ENCODE data around the gene ARHGAP29.

The ARHGAP29 gene

DNA sequence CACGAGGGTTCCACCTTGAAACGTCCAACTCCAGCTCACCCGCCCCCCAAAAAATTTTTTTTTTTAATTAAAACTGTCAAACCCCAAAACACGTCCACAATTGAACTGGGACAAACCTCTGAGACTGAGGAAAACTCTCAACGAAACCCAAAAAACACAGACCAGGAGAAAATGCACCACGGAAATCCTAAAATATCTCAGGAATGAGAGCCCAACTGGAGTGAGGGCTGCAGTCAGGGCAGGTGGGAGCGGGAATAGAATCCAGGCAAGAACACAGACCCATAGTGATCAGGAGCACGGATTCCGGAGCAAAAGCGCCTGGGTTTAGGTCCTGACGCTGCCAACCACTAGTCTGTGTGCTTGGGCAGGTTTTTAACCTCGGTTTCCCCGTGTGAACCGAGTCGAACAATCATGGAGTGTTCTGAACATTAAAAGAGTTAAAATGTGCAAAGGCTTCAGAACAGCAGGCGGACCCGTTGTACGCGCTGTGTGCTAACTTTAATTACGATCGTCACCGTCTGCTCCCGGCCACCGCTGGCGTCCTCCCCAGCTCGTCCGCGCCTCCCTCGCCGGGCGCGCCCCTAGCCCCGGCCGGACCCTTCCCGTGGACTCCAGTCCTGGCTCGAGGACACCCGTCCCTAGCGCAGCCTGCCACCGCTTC lies 624 bp downstream of the ARHGAP29 start:
- DNase-seq (ENCODE audit: insufficient read length, low spot score): no peak
- no peak for FAIRE-seq

DNA sequence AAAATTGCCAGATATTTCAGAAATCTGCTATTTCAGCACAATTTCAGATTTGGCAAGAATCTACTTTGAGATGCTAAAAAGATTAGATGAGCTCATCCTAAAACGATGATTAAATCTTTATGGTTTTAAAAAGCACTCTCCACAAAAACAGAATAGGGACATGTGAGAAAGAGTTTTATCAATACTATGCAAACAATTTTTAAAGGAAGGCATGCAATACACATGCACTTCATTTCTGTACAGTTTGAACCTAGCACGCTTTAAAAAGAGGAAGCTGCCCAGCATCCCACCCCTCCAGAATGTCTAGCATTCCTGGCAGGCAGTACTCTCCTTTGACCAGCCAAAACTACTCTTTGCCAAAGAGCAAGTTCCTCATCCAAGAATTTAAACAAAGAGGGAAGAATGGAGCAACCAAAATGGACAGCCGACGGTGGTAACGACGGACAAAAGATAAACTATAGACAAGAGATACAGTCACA lies 1.3 kb downstream of the ARHGAP29 start:
- FAIRE-seq: no peak
- DNase-seq (ENCODE audit: insufficient read length, low spot score): no peak

DNA sequence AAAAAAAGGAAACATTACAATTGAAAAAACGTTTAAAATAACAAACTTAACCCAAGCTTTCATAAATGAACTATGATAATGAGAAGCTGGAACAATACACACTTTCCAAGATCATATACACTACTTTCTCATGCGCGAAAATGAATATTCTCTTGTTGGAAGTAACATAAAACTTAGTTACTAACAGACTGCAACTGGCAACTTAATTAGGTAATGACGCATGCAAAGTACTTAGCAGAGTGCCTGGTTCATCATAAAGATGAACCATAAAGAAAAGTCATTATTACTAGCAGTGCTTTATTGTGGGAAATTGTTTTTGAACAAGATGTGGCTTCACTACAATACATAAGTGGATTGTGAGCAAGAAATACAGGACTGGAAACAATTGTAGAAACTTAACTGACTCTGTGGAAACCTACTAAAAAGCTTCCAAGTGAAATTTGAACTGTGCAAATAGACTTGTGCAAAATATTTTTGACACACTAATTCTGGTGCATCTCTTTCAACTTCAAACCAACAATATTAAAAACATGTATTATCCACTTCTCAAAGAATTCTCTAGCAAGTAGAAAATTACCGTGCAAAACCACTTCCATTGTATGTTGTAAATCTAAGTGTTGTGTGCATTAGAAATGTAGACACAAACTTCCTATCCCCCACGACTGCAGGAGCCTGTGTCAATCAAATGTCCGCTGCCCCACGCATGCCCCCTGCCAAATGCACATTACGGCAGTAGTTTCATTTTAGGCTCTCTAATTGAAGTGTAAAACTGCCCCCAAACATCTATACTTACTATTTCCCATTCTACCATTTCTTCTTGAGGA lies 2.0 kb downstream of the ARHGAP29 start:
- FAIRE-seq (no peak), DNase-seq (ENCODE audit: insufficient read length, low spot score) (no peak)

DNA sequence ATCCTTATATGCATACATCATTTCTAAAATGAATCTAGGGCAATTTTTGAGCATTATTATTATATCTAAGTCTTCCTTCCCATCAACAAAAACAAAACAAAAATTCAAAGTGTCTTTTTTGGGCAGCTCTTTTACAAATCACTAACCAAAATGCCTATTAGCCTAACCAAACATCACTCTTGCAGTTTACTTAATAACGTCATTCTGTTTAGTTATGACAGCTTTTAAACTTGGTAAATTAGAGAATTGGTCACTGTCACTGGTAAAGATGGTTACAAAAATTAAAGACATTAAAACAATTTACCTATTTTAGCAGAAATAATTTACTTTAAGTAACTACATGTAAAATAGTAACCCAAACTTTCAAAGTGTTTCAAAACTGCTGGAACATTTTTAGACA lies 2.8 kb downstream of the ARHGAP29 start:
- DNase-seq (ENCODE audit: insufficient read length, low spot score) (no peak), FAIRE-seq (no peak)

DNA sequence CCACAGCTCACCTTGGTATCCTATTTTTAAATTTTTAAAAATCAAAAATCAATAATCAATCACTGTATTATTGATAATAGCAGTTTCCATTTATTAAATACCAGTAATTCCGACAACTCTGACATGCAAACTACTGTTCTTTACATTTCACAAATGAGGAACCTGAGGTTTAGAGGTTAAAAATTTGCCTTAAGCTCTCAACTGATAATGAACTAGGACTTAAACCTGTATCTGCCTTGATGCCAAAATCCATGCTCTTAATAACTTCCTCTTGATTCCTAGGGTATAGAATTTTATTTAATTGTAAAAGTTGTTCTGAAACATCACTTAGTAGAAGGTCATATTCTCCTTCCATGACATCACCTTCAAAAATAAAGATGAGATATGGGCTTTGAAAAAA lies 5.6 kb downstream of the ARHGAP29 start:
- DNase-seq (ENCODE audit: insufficient read length, low spot score): no peak
- no peak for FAIRE-seq

DNA sequence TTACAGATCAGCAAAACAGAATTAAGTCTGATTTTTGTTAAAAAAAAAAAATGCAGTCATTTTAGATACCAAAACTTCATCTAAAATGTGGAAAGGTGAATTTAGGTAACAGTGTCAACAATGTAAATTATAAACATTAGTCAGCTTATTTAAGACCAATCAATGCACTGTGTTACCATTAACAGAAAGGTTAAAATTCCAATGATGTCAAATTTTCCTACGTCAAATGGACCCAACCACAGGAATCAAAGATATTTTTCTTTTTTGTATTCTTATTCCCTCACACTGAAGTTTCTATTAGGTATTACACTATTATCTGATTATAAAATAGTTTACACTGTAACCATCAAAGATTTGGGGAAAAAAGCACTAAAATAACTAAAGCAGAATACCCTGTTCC lies 6.5 kb downstream of the ARHGAP29 start:
- no peak for FAIRE-seq
- no peak for DNase-seq (ENCODE audit: insufficient read length, low spot score)

DNA sequence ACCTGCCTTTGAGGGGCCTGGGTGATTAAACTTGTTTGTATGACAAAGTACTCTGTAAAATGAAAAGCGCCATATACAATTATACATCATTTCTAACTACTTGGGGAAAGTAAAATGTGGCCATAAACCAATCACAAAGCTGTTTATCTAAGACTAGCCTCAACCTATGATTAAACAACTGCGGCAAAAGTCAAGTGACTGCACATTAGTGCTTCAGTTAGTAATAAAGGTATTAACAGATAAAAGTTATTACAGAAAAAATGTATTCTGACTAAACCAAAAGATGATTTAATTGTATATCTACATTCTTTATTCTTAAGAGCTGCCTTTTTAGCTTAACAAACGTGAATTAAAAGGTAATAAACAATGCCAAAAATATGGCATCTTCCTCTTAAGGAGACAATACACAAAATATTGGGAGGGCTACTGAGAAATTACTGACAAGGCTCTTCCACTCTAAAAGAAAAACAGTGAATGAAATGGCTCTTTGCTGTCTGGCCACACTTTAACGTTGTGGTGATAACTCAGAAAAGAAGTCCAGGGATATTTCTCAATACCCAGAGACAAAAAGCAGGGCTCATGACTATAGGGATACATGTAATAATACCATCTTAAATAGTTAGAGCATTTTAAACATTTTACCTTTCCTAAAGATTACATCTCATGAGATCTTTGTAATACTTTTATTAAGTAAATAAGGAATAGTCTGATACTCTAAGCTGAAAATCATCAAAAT lies 8.6 kb downstream of the ARHGAP29 start:
- FAIRE-seq: no peak

DNA sequence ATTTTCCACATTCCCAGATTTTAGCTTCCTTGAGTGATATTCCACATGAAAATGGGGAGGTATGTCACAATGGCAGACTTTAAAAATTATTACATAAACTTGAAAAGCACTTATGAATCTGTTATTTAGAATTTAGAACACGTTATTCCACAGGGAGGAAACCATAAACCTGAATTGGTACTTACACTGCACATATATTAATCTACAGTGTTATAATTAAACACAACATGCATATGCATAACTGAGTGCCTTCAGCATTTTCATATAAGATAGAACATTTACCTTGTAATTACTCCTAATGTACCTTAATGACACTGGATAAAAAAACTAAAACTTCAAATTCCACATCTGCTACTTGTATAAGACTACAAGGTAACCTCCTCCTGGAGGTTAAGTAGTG lies 9.8 kb downstream of the ARHGAP29 start:
- DNase-seq (ENCODE audit: insufficient read length, low spot score) (no peak), FAIRE-seq (no peak)

More for the DNA sequence above, 8.6 kb downstream of the ARHGAP29 start:
- DNase-seq (ENCODE audit: insufficient read length, low spot score): no peak

DNA sequence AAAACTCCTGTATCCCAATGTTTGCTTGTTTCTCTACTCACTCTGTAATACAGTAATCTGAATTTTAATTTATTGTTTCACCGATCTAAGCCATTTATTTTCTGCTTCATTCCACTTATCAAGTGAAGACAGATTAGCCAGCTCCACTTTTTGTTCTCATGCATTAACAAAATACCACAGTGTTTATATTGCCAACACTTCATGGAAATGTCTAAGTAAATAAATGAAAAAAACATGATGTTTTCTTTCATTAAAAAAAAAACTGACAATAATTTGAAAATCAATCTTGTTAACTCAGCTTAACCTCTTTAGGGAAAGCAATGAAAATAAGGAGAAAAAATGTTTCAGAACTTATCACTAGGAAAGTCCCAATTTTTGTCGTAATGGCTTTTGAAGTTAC lies 11.5 kb downstream of the ARHGAP29 start:
- FAIRE-seq: no peak
- no peak for DNase-seq (ENCODE audit: insufficient read length, low spot score)

DNA sequence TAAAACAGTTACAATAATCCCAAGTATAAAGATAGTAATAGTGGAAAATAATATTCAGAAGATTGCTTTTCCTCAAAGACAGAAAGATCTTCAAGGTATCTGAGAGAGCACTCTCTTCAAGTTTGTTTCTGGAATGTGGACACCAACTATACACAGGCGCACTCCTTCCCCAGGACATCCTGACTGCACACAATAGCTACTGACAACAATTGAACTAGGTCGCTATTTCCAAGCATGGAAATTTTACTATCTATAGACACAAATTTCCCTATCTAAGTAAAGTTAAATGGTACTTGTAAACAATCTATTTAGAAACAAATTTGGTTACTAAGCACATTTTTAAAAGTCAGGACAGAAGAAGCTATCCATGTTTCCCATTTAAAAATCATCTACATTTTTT lies 19.1 kb downstream of the ARHGAP29 start:
- no peak for FAIRE-seq
- DNase-seq (ENCODE audit: insufficient read length, low spot score): no peak

DNA sequence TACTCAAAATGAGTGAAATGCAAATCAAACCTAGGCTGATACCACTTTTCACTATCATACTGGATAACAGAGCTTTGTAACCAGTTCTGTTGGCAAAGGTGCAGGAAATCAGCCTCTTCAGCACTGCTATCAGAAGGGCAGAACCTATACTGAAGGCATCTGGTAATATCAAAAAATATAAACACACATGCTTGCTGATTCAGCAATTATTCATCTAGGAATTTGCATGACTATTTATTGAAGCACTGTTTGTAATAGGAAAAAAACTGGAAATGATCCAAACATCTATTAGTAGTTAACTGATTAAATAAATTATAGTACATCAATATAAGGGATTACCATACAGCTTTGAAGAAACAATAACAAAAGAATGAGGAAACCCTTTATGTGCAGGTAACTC lies 21.4 kb downstream of the ARHGAP29 start:
- FAIRE-seq (no peak), DNase-seq (ENCODE audit: insufficient read length, low spot score) (no peak)

DNA sequence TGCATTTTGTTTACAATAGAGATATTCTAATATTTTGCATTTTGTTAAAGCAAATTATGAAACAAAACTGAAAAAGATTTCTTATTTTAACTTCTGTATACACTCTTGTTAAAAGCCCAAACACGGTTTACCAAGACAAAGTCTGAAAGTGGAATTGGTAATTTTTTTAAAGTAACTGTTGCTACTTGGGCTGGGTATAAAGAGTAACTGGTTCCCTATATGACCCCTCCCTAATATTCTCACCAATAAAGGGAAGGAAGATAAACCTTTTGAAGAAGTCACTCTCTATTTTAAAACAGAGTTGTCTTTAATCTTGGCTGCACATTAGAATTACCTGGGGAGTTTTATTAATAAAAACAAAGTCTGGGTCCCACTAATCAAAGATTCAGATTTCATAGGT lies 27.4 kb downstream of the ARHGAP29 start:
- no peak for FAIRE-seq

DNA sequence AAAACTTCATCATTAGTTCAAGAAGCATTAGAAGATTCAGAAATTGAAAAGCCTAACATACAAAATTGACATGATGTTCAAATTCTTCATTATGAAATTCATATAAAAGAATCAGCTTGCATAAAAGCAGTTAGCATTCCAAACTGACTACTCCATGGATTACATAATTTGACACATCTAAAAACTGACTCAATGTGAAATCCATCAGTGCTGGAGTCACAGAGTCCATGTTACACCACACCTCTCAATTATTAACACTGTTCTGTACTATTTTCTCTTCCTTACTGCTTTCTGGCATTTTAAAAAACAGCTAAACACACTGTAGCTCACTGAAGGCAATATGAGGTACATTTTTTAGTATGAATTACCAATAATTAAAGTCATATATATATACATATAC lies 28.0 kb downstream of the ARHGAP29 start:
- DNase-seq (ENCODE audit: insufficient read length, low spot score) (no peak), FAIRE-seq (no peak)

More for the DNA sequence above, 27.4 kb downstream of the ARHGAP29 start:
- DNase-seq (ENCODE audit: insufficient read length, low spot score): no peak

DNA sequence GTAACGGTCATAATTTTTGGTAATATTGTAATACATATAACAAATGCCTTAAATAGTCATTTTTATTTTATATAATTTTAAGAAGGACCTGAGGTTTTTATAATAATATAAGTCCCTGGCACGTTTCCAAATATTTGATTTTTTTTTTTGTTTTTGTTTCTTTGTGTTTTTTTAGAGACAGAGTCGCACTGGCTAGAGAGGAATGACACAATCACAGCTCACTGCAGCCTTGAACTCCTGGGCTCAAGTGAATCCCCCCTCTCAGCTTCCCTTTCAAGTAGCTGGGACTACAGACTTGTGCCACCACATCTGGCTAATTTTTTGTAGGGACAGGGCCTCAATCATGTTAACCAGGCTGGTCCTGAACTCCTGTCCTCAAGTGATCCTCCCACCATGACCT lies 29.7 kb downstream of the ARHGAP29 start:
- no peak for FAIRE-seq
- no peak for DNase-seq (ENCODE audit: insufficient read length, low spot score)

DNA sequence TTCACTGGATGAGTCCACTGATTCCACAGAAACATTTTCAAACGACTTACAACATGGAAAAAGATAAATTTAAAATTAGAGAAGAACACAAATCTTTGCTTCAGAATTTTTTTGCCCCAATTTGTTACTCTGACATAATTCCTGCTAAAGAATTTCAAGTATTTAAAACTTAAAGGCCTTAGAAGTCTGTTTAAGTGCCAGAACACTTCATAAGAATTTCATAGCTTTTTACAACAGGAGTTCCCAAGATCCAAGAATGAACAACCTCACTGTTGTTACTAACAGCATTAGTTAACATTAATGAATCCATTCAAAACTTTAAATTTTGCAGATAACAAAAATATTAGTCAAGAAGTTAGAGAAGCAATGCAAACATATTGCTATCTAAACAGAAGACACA lies 31.7 kb downstream of the ARHGAP29 start:
- DNase-seq (ENCODE audit: insufficient read length, low spot score): no peak
- no peak for FAIRE-seq

DNA sequence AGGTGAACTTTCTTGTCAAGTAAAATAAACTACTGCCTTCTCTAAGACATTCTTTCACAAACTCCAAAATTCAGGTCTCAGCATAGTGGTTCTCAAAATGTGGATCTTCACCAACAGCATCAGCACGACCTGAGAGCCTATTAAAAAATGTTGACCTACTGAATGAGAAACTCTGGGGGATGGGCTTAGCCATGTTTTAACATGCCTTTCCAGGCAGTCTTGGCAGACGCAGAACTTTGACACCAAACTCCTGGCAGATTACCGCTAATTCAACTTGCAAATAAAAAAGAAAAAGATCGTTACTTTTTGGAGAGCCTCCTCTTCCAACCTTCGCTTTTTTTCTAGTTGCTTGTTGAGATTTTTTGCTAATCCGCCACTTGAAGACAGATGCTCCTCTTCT lies 35.1 kb downstream of the ARHGAP29 start:
- no peak for FAIRE-seq
- DNase-seq (ENCODE audit: insufficient read length, low spot score): no peak

DNA sequence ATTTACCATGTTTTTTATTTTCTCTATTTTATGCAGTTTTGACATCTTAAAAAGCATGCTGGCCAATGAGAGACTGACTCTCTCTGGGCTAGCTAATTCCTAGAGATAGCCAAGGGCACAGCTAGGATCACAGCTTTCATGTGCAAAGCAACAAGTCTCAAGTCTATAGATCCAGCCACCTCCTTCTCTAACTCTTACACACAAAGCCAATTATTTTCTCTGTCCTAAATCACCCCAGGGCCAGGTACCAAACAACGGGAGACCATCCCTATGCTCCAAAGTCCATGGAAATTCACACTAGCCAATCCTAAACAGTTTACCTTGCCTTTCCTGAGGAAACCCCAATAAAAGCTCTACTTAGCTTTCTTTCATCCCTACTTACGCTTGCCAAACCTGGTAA lies 38.0 kb downstream of the ARHGAP29 start:
- FAIRE-seq: no peak
- DNase-seq (ENCODE audit: insufficient read length, low spot score): no peak

DNA sequence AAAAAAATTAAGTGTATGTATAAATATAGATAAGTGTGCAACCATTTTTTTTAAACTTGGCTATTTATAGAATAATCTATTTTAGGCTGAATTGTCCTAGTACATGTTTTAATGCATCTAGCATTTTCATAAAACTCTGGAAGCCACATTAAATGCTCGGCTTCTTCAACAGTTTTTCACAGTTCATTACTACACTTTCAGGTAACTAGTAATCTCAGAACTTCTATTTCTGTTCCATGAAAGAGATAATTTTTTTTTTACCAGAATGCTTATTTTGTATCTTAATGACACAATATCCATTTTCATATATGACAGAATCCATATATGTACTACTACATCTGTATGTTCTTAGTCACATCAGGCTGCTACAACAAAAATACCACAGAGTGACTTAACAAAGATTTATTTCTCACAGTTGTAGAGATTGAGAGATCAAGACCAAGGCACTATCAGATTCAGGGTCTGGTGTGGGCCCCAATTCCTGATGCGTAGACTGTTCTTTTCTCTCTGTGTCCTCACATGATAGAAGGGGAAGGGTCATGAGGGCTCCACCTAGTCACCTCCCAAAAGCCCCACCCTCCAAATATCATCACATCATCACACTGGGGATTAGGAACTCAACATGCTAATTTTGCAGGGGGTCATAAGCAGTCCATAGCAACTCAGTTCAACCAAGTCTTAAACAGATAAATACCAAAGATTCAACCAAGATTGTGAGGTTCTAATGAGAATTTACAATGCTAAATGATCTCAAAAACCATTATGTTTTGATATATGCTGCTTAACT lies 43.1 kb downstream of the ARHGAP29 start:
- no peak for DNase-seq (ENCODE audit: insufficient read length, low spot score)
- FAIRE-seq: no peak

DNA sequence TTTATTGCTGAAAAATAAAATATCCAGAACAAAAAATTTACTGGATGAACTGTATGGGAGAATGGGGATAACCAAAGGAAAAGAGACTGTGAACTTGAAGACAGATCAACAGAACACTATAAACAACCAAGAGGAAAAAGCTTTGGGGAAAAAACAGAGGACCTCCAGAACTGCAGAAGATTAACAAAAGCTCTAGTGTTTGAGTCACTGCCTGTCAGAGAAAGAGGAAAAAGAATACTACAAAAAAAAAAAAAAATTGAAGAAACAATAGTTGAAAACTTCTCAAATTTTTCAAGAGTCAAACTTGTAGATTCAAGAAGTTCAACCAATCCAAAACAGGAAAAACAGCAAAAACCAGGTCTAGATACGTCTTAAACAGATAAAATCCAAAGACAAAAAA lies 44.3 kb downstream of the ARHGAP29 start:
- no peak for FAIRE-seq

DNA sequence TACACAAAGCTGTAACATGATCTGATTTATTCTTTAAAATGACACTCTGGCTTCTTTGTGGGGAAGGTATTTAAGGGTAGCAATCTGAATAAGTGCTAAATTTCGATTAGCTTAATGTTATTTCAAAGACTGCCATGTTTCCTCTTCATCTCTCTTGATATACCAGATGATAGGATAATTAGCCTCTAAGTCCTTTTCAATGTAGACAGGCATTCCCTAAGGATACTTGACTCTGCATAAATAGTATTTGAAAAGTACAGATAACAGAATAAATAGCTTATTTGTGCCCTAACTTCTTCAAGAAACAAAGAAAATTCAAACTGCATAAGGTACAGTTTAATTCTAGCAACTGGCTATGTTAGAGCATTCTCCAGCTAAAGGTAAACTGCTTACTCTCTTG lies 46.2 kb downstream of the ARHGAP29 start:
- FAIRE-seq (no peak), DNase-seq (ENCODE audit: insufficient read length, low spot score) (no peak)

More for the DNA sequence above, 44.3 kb downstream of the ARHGAP29 start:
- no peak for DNase-seq (ENCODE audit: insufficient read length, low spot score)

DNA sequence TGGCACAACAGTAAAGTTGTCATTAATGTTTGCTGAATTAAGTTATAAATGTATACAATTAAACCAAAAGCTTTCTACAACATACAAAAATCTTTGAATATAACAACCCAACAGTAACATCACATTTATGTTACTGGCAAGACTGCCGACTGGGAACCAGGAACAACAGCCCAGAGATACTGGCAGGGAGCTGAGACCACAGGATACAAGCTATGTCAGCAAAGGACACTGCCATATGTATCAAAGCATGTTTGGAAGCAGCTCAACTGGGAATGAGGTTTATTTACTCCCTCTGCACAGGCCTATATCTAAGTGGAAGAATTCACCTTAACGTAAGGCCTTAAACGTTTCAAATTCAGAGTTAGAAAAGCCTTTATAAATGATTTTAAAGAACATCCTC lies 50.4 kb downstream of the ARHGAP29 start:
- FAIRE-seq (no peak), DNase-seq (ENCODE audit: insufficient read length, low spot score) (no peak)
